A673 (cell line): ENCODE results near the gene IGFBP3. TPM values are rescaled to one million over a fixed set of nuclear protein-coding genes. Genes with fewer than 3 reads are reported as not detected.

ENCODE experiments used
- BruUV-seq: library from RNA; stranded (reverse); fragments of 400-500 nt; replicated peaks from 2 replicates; lab custom pipeline; 2021; lab: Mats Ljungman, UMichigan
- CTCF ChIA-PET: fragments of 300-600 bp; sonication (Branson Sonifier 250); formaldehyde crosslinking; loops from one replicate; lab custom pipeline; 2022; ENCODE audit warnings: antibody characterized with exemption; lab: Charles Lee
- POLR2A ChIA-PET: fragments of 300-600 bp; sonication (Branson Sonifier 250); formaldehyde crosslinking; loops from one replicate; lab custom pipeline; 2022; ENCODE audit warnings: antibody characterized with exemption; ENCODE audit not compliant: low non-redundant PET; lab: Charles Lee
- DNase-seq: peaks from one replicate; pipeline ENCODE4 v3.0.0-alpha.2; 2015; ENCODE audit warnings: low spot score
- H3K27ac ChIP-seq: fragments of 200-600 bp; sonication (generic); 2 replicates; pipeline ENCODE4 v1.5.1; 2016; ENCODE audit warnings: mixed run types, low read depth, mild to moderate bottlenecking, mixed read lengths, antibody characterized with exemption, low read length; ENCODE audit not compliant: poor library complexity, severe bottlenecking
- H3K27me3 ChIP-seq: fragments of 200-600 bp; sonication (generic); replicated peaks from 2 replicates; pipeline ENCODE4 v1.6.1; 2017; ENCODE audit warnings: mixed run types, low read depth, mild to moderate bottlenecking, mixed read lengths, antibody characterized with exemption, low read length; ENCODE audit not compliant: insufficient read depth, poor library complexity
- H3K36me3 ChIP-seq: fragments of 200-600 bp; sonication (generic); 2 replicates; pipeline ENCODE4 v1.6.1; 2016; ENCODE audit warnings: mixed run types, mild to moderate bottlenecking, mixed read lengths, antibody characterized with exemption, low read length; ENCODE audit not compliant: insufficient read depth, poor library complexity, severe bottlenecking
- H3K4me1 ChIP-seq: fragments of 200-600 bp; sonication (generic); 2 replicates; pipeline ENCODE4 v1.6.1; 2017; ENCODE audit warnings: mixed run types, mild to moderate bottlenecking, mixed read lengths, antibody characterized with exemption, low read length; ENCODE audit not compliant: insufficient read depth, poor library complexity, severe bottlenecking
- H3K4me3 ChIP-seq: fragments of 200-600 bp; sonication (generic); 2 replicates; pipeline ENCODE4 v1.5.1; 2016; ENCODE audit warnings: low read depth, mixed run types, mild to moderate bottlenecking, mixed read lengths, low read length; ENCODE audit not compliant: poor library complexity, severe bottlenecking
- H3K9me3 ChIP-seq: fragments of 200-600 bp; sonication (generic); 2 replicates; pipeline ENCODE4 v1.6.1; 2016; ENCODE audit warnings: mixed run types, low read depth, mild to moderate bottlenecking, mixed read lengths, antibody characterized with exemption, low read length; ENCODE audit not compliant: poor library complexity, severe bottlenecking
- EZH2 ChIP-seq: fragments of 200-600 bp; sonication (generic); IDR thresholded peaks from 2 replicates; pipeline ENCODE4 v1.6.1; 2017; ENCODE audit warnings: borderline replicate concordance, low read depth, mild to moderate bottlenecking, mixed read lengths, antibody characterized with exemption, low read length; ENCODE audit not compliant: poor library complexity, severe bottlenecking
- intact Hi-C: fragments of 100-400 bp; cut with micrococcal nuclease; formaldehyde crosslinking; loops from one replicate; pipeline ENCODE4 v1.10.0; 2022; ENCODE audit not compliant: unreplicated experiment
- total RNA-seq: library from RNA; stranded (reverse); gene quantifications from 2 replicates; pipeline ENCODE4 v1.2.3, GENCODE V29; 2021
- TF ChIP-seq, protein P1 (sequence below): fragments of 300-800, 200-600 bp; sonication (generic); conservative IDR thresholded peaks from 2 replicates; pipeline ENCODE4 v1.5.1; 2017; ENCODE audit warnings: low read depth, mild to moderate bottlenecking, antibody characterized with exemption, low read length, moderate library complexity, mixed read lengths

The IGFBP3 gene
- total RNA-seq, 1 experiment from 2014 or later, result 1.1 TPM

DNA sequence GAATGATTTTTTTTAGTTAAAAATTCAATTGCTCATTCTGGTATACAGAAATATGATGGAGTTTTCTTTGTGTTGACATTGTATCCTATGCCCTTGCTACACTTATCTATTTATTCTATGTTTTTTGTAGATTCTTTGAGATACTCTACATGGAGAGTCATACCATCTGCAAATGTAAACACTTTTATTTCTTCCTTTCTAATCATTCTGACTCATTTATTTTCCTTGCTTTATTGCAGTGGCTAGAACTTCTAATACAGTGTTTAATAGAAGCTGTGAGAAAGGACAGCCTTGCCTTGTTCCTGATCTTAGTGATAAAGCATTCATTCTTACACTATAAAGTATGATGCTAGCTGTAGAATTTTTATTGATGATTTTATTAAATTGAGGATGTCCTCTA is 9.9 kb upstream of the IGFBP3 start:
- BruUV-seq, result no TSS peak
- no peak for DNase-seq
- ChIA-PET POLR2A (no interaction called here), CTCF (no interaction called here)
- Histone ChIP-seq H3K27ac (no peak overlapping the region), H3K27me3 (peaks cover 14% of the 10 kb centered on the region), H3K9me3 (no peaks in the 10 kb centered on the region), H3K4me1 (no peaks in the 10 kb centered on the region), H3K36me3 (no peaks in the 10 kb centered on the region), H3K4me3 (no peak overlapping the region)
- no peak for TF ChIP-seq EZH2
- intact Hi-C loops, result no loop called here

DNA sequence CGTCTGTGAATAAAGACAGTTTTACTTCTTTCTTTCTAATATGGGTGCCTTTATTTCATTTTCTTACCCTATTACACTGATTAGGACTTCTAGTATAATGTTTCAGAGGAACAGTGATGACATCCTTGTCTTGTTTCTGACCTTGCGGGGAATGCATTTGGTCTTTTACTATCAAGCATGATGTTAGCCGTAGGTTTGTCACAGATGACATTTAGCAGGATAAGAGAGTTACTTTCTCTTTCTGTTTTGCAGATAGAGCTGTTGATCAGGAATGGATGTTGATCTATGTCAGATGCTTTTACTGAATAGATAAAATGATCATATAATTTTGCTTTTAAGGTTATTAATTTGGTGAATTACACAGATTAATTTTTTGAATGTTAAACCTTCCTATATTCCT is 6.6 kb upstream of the IGFBP3 start:
- H3K9me3 ChIP-seq, result no peaks in the 10 kb centered on the region
- H3K4me3 ChIP-seq, result no peak overlapping the region
- H3K36me3 ChIP-seq, result no peaks in the 10 kb centered on the region
- no peak overlapping the region for H3K27ac ChIP-seq
- DNase-seq, result no peak
- peaks cover 2% of the 10 kb centered on the region for H3K4me1 ChIP-seq
- ChIA-PET POLR2A (no interaction called here), CTCF (no interaction called here)
- H3K27me3 ChIP-seq, result peaks cover 35% of the 10 kb centered on the region
- no peak for TF ChIP-seq EZH2
- TF ChIP-seq, protein P1, sequence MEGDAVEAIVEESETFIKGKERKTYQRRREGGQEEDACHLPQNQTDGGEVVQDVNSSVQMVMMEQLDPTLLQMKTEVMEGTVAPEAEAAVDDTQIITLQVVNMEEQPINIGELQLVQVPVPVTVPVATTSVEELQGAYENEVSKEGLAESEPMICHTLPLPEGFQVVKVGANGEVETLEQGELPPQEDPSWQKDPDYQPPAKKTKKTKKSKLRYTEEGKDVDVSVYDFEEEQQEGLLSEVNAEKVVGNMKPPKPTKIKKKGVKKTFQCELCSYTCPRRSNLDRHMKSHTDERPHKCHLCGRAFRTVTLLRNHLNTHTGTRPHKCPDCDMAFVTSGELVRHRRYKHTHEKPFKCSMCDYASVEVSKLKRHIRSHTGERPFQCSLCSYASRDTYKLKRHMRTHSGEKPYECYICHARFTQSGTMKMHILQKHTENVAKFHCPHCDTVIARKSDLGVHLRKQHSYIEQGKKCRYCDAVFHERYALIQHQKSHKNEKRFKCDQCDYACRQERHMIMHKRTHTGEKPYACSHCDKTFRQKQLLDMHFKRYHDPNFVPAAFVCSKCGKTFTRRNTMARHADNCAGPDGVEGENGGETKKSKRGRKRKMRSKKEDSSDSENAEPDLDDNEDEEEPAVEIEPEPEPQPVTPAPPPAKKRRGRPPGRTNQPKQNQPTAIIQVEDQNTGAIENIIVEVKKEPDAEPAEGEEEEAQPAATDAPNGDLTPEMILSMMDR, result no peak
- no TSS peak for BruUV-seq
- intact Hi-C loops, result loop anchor here (10.0 kb wide), 1 partner anchor 1327 kb away; no protein-coding TSS in a partner anchor

DNA sequence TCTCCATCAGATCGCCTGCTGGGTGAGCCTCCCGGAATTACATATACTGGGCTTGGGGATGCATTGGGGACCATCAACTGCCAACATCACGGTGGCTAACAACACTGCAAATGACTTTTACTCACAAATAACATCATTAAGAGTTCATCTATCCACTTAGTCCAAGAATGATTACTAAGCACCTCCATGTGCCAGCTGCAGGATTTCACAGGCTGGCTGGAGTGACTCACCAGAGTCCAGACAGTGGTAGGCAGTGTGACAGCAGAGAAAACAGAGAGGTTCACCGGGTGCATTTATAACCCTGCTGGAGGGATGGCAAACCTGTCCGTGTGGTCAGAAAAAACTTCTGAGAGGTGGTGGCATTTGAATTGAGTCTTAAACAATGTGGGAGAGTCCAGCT is 3.2 kb upstream of the IGFBP3 start:
- Histone ChIP-seq H3K27ac (no peak overlapping the region), H3K9me3 (no peaks in the 10 kb centered on the region), H3K27me3 (peaks cover 64% of the 10 kb centered on the region), H3K36me3 (no peaks in the 10 kb centered on the region), H3K4me1 (peaks cover 5% of the 10 kb centered on the region), H3K4me3 (no peak overlapping the region)
- TF ChIP-seq EZH2, result no peak
- TF ChIP-seq, protein P1, result no peak
- DNase-seq, result no peak
- CTCF ChIA-PET, result no interaction called here
- intact Hi-C loops, result loop anchor here (5.0 to 10.0 kb wide), 3 partner anchors 428 to 1331 kb away; no protein-coding TSS in a partner anchor
- POLR2A ChIA-PET, result no interaction called here
- no TSS peak for BruUV-seq

DNA sequence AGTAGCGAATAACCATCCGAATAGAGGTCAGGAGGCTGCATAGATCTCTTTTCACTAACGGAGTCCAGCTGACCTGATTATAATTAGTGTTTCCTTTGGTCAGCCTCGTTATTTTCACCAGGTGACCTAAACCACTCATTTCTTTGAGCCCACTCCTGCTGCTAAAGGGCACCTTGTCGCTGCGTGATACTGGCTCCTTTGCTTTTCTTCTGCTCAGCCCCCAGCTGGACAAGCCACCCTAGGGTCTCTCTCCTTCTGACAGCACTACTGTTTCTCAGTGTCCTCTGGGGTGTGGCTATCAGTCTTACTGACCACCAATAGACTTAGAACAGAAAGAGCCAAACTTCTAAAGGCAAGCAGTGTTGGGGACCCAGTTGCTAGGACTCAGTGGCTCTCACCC is 2.7 kb upstream of the IGFBP3 start:
- intact Hi-C loops, result loop anchor here (2.0 to 10.0 kb wide), 5 partner anchors 428 to 1331 kb away; no protein-coding TSS in a partner anchor
- Histone ChIP-seq H3K4me1 (peaks cover 5% of the 10 kb centered on the region), H3K27ac (no peak overlapping the region), H3K36me3 (no peaks in the 10 kb centered on the region), H3K4me3 (no peak overlapping the region), H3K27me3 (peaks cover 66% of the 10 kb centered on the region), H3K9me3 (no peaks in the 10 kb centered on the region)
- ChIA-PET POLR2A (no interaction called here), CTCF (interaction anchor here (1.0 kb wide), 1 partner anchor 275 kb away, joined by 3 read pairs; no protein-coding TSS in a partner anchor)
- TF ChIP-seq EZH2, result no peak
- TF ChIP-seq, protein P1, result no peak
- no peak for DNase-seq
- no TSS peak for BruUV-seq
